ENCODE data around the gene NTN1. TPM values are rescaled to one million over a fixed set of nuclear protein-coding genes. Genes with fewer than 3 reads are reported as not detected.
"Not testable (repeated sequence)": the region's sequence is repeated elsewhere in the genome, so short reads cannot be mapped to it uniquely, and the experiment has no call there.

NTN1 gene
- total RNA-seq, 1 donor: 0.81 TPM

DNA sequence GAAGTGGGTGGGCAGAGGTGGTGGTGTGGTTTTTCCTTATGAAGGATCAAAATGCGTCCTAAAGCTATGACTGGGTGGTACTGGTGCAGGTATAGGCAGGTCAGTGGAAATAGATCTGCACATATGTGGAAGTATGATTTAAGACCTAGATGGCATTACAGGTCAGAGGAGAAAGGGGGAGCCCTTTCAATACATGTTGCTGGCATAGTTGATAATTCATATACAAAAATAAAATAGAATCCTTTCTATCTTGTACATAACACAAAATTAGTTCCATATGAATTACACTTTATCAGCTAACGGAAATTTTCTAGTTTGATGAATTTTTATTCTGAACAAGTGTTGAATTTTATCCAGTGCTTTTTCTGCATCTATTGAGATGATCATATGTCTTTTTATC is 35.0 kb upstream of the NTN1 start:
- TF ChIP-seq, protein P1, sequence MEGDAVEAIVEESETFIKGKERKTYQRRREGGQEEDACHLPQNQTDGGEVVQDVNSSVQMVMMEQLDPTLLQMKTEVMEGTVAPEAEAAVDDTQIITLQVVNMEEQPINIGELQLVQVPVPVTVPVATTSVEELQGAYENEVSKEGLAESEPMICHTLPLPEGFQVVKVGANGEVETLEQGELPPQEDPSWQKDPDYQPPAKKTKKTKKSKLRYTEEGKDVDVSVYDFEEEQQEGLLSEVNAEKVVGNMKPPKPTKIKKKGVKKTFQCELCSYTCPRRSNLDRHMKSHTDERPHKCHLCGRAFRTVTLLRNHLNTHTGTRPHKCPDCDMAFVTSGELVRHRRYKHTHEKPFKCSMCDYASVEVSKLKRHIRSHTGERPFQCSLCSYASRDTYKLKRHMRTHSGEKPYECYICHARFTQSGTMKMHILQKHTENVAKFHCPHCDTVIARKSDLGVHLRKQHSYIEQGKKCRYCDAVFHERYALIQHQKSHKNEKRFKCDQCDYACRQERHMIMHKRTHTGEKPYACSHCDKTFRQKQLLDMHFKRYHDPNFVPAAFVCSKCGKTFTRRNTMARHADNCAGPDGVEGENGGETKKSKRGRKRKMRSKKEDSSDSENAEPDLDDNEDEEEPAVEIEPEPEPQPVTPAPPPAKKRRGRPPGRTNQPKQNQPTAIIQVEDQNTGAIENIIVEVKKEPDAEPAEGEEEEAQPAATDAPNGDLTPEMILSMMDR (IDR thresholded peaks at IDR 0.05; ENCODE audit: insufficient read depth, low read length): no peak
- H3K4me3 ChIP-seq (ENCODE audit: low read depth, low read length): no peak overlapping the region
- no peak for DNase-seq (ENCODE audit: low read depth)

DNA sequence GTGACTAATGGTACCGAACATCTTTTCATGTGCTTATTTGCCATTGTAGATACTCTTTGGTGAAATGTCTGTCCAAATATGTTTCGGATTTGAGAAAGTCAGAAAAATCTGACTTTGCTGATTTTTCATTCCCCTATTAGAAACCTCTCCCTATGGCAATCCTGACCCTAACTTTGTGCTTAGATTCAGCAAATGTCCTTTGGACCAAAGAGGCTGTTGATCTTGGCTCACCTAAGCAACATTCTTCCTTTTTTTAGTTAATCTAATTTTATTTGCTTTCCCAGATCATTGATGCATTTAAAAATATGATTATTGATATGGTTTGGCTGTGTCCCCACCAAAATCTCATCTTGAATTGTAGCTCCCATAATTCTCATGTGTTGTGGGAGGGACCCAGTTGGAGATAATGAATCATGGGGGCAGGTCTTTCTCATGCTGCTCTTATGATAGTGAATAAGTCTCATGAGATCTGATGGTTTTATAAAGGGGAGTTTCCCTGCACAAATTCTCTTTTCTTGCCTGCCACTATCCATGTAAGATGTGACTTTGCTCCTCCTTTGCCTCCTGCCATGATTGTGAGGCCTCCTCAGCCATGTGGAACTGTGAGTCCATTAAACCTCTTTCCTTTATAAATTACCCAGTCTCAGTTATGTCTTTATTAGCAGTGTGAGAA is 32.9 kb upstream of the NTN1 start:
- not testable (repeated sequence) for DNase-seq (ENCODE audit: low read depth)

DNA sequence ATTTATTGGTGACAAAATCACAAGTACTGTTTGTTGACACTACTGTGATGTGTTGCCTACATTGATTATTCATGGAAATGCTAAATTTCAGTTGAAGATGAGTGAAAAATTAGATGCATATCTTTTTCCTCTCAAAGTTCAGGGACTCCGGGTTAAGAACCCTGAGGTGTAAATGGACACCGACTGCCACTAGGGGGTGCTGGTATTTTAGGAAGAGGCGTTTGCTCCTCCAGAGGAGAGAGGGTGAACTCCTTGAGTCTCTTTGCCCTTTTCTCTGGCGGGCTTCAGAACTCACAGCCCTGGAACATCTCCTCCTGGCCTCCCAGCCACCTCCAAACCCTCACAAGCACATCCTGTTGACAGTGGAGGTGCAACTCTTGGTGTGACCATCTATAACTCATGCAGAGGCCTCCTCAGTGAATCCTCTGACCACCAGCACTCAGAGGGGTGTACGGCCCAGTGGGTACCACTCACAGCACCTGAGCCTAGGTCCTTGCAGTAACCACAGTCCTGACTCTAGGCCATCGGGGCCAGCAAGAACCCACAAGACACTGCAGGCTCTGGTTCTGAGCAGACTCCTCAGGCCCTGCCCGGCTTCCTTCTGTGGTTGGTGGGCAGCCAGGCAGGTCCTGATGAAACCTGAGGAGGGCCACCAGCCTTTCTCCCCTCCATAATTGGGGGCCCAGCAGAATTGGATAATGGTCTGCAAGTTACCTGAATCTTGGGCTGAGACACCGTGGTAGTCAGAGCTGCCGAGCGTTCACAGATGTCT is 29.6 kb upstream of the NTN1 start:
- no peak overlapping the region for H3K4me3 ChIP-seq (ENCODE audit: low read depth, low read length)
- TF ChIP-seq, protein P1 (IDR thresholded peaks at IDR 0.05; ENCODE audit: insufficient read depth, low read length): peak; percentile 83
- DNase-seq (ENCODE audit: low read depth): peak; percentile 70

More for the DNA sequence above, 32.9 kb upstream of the NTN1 start:
- H3K4me3 ChIP-seq (ENCODE audit: low read depth, low read length): not testable (repeated sequence)

DNA sequence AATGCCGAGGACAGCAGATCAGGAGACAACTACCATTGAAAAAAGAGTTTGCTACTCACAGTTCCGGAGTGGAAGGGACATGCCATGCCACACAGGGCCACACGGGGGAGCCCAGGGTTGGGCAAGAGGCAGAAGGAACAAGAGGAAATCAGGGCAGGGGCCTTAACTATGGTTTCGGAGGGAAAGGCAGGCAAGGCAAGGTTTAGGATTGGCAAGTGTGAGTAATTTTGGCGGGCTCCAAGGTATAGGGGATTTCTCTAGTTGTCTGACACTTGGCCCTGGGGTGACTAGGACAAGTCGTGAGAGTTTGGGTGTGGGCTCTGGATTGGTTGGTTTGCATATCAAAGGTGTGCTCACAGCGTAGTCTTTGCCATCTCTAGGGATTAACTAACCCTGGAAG is 27.0 kb upstream of the NTN1 start:
- TF ChIP-seq, protein P1 (IDR thresholded peaks at IDR 0.05; ENCODE audit: insufficient read depth, low read length): peak; percentile 95
- DNase-seq (ENCODE audit: low read depth): peak; percentile 42
- H3K4me3 ChIP-seq (ENCODE audit: low read depth, low read length): no peak overlapping the region

DNA sequence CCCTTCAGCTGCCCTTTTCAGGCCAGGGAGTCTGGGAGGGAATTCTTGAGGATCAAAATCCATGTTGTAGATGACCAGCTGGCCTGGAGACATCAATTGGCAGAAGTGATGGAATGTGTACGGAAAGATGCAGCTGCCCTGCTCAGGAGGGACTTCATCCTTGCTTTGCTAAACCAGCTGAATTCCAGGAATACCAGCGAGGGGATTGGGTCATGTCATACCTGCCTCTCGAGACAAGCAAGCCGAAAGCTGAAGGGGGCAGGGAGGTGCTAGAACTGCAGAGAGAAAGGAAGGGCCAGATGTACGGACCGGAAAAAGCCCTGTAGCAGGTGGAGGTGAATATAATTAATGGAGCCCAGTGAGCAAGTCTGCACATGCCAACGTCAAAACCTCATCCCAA is 25.6 kb upstream of the NTN1 start:
- TF ChIP-seq, protein P1 (IDR thresholded peaks at IDR 0.05; ENCODE audit: insufficient read depth, low read length): no peak
- no peak for DNase-seq (ENCODE audit: low read depth)
- no peak overlapping the region for H3K4me3 ChIP-seq (ENCODE audit: low read depth, low read length)

DNA sequence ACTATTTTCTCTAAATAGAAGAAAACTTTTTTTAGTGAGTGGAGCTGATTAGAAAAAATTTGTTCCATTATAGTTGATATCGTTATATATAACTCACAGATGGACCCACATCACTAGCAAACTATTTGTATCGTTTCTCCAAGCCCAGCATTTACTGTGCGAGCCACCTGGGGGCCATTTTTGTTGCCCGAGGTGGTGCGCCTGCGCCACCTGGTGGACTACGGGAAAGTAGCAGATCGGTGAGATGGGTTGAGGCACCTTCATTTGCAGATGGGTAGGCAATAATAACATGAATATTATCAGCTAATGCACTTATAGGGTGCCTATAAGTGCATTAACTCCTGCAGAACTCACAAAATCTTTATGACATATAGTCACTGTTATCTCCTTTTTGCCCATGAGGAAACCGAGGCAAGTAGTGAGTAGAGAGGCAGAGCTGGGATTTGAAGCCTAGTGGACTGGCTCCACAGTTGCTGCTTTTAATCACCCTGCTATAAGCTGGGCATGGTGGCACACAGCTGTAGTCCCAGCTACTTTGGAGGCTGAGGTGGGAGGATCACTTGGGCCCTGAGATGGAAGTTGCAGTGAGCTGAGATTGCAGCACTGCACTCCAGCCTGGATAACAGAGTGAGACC is 23.2 kb upstream of the NTN1 start:
- TF ChIP-seq, protein P1 (IDR thresholded peaks at IDR 0.05; ENCODE audit: insufficient read depth, low read length): peak; percentile 78
- DNase-seq (ENCODE audit: low read depth): peak; percentile 34
- H3K4me3 ChIP-seq (ENCODE audit: low read depth, low read length): no peak overlapping the region

DNA sequence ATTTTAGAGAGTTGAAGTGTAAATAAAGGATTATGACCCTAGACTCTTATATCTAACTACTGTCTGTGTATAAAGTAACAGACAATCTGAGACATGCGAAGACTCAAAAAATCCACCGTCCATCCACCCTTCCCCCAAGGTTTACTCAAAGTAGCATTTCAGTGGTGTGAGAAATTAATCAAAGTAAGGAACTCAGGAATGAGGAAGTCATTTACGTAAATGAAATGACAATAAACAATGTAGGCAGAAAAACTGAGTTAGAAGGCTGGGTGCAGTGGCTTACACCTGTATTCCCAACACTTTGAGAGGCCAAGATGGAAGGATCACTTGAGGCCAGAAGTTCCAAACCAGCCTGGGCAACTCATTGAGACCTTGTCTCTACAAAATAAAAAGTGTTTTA is 19.8 kb upstream of the NTN1 start:
- TF ChIP-seq, protein P1 (IDR thresholded peaks at IDR 0.05; ENCODE audit: insufficient read depth, low read length): no peak
- DNase-seq (ENCODE audit: low read depth): no peak
- H3K4me3 ChIP-seq (ENCODE audit: low read depth, low read length): no peak overlapping the region
